H1 (cell line): Measurements from ENCODE around the gene DAAM1. TPM values are rescaled to one million over a fixed set of nuclear protein-coding genes. Genes with fewer than 3 reads are reported as not detected.

Experiments
- CTCF ChIA-PET: fragments of 300-600 bp; sonication (Branson Sonifier 250); formaldehyde crosslinking; loops from one replicate; lab custom pipeline; 2021; ENCODE audit not compliant: partially characterized antibody; lab: Charles Lee
- POLR2A ChIA-PET: fragments of 300-600 bp; sonication (Branson Sonifier 250); formaldehyde crosslinking; loops from one replicate; lab custom pipeline; 2021; ENCODE audit warnings: inconsistent platforms; ENCODE audit not compliant: partially characterized antibody; lab: Charles Lee
- DNase-seq, 2 experiments: peaks; one replicate each; pipeline versions ENCODE4 v3.0.0 to v3.0.0-alpha.2; 2010 to 2022; ENCODE audit warnings: low spot score in 2 of 2, low read depth in 1 of 2, mixed read lengths in 1 of 2
- FAIRE-seq: peaks from 2 replicates; lab custom pipeline; 2011; peaks lifted over from hg19 to GRCh38; lab: Jason Lieb, UNC
- H2AFZ ChIP-seq: 2 replicates; pipeline ENCODE4 v1.8.1; 2012; ENCODE audit warnings: low read length, inconsistent platforms
- H2AK5ac ChIP-seq: 2 replicates; pipeline ENCODE4 v1.6.1; 2013; ENCODE audit warnings: low read depth, low read length
- H2BK120ac ChIP-seq: replicated peaks from 2 replicates; pipeline ENCODE3; 2013; ENCODE audit warnings: low read depth, low read length, inconsistent platforms
- H2BK12ac ChIP-seq: 2 replicates; pipeline ENCODE4 v1.6.1; 2013; ENCODE audit warnings: low read depth, low read length
- H2BK15ac ChIP-seq: 2 replicates; pipeline ENCODE4 v1.6.1; 2013; ENCODE audit warnings: low read length
- H2BK20ac ChIP-seq: 2 replicates; pipeline ENCODE4 v1.6.1; 2013; ENCODE audit warnings: low read length
- H2BK5ac ChIP-seq: 2 replicates; pipeline ENCODE4 v1.6.1; 2013; ENCODE audit warnings: low read depth, low read length
- H3K14ac ChIP-seq: 2 replicates; pipeline ENCODE4 v1.6.1; 2013; ENCODE audit warnings: inconsistent platforms; ENCODE audit not compliant: insufficient read length
- H3K18ac ChIP-seq: 2 replicates; pipeline ENCODE4 v1.6.1; 2013; ENCODE audit warnings: low read length; ENCODE audit errors: extremely low read depth
- H3K23ac ChIP-seq: 2 replicates; pipeline ENCODE4 v1.6.1; 2013; ENCODE audit warnings: inconsistent platforms; ENCODE audit not compliant: insufficient read length
- H3K23me2 ChIP-seq: 2 replicates; pipeline ENCODE4 v1.6.1; 2013; ENCODE audit warnings: low read depth, low read length
- H3K27ac ChIP-seq: 2 replicates; pipeline ENCODE4 v1.6.1; 2011; ENCODE audit warnings: low read depth, low read length, inconsistent platforms
- H3K27me3 ChIP-seq, 4 experiments: replicated peaks in 1 of 4; 1 replicate in 1 of 4; 2 replicates in 3 of 4; pipeline versions ENCODE4 v1.6.1 to v1.8.1; 2011 to 2013; ENCODE audit warnings: low read length in 3 of 4, mild to moderate bottlenecking in 3 of 4, inconsistent platforms in 2 of 4, mixed read lengths in 2 of 4, moderate library complexity in 1 of 4; ENCODE audit not compliant: control insufficient read depth in 3 of 4, insufficient read depth in 3 of 4; ENCODE audit errors: extremely low read depth in 1 of 4
- H3K36me3 ChIP-seq, 4 experiments: 2 replicates each; pipeline versions ENCODE4 v1.6.1 to v1.8.1; 2011 to 2013; ENCODE audit warnings: mild to moderate bottlenecking in 4 of 4, low read length in 3 of 4, moderate library complexity in 2 of 4, control low read depth in 1 of 4, inconsistent platforms in 1 of 4; ENCODE audit not compliant: insufficient read depth in 4 of 4, control insufficient read depth in 2 of 4
- H3K4ac ChIP-seq: replicated peaks from 2 replicates; pipeline ENCODE3; 2013; ENCODE audit warnings: low read length, low read depth, mixed read lengths, inconsistent platforms; ENCODE audit not compliant: insufficient read length
- H3K4me1 ChIP-seq, 4 experiments: replicated peaks in 1 of 4; 1 replicate in 1 of 4; 2 replicates in 3 of 4; pipeline versions ENCODE4 v1.6.1 to v1.8.1; 2011 to 2013; ENCODE audit warnings: low read length in 3 of 4, inconsistent platforms in 2 of 4, mixed read lengths in 1 of 4; ENCODE audit not compliant: insufficient read depth in 4 of 4, control insufficient read depth in 3 of 4
- H3K4me2 ChIP-seq, 2 experiments: 2 replicates each; pipeline versions ENCODE4 v1.6.1 to v1.8.1; 2011 to 2013; ENCODE audit warnings: low read depth in 2 of 2, low read length in 2 of 2, control low read depth in 1 of 2, inconsistent platforms in 1 of 2, mild to moderate bottlenecking in 1 of 2; ENCODE audit not compliant: insufficient read depth in 1 of 2
- H3K4me3 ChIP-seq, 4 experiments: fragments of 200-600, 300-600 bp in 1 of 4; sonication (generic), shearing (Covaris generic), sonication (Bioruptor Twin) in 1 of 4; 2 replicates each; pipeline versions ENCODE4 v1.5.1 to v1.8.1; 2011 to 2016; ENCODE audit warnings: low read length in 4 of 4, low read depth in 3 of 4, control low read depth in 2 of 4, inconsistent platforms in 2 of 4, mild to moderate bottlenecking in 2 of 4, mixed read lengths in 1 of 4, moderate library complexity in 1 of 4; ENCODE audit not compliant: insufficient read depth in 2 of 4; ENCODE audit errors: extremely low read depth in 1 of 4
- H3K56ac ChIP-seq: replicated peaks from 2 replicates; pipeline ENCODE3; 2013; ENCODE audit warnings: low read depth, mild to moderate bottlenecking, mixed read lengths, low read length, inconsistent platforms; ENCODE audit not compliant: insufficient read length
- H3K79me1 ChIP-seq: 2 replicates; pipeline ENCODE4 v1.6.1; 2013; ENCODE audit warnings: low read depth, low read length, control low read depth
- H3K79me2 ChIP-seq, 2 experiments: 2 replicates each; pipeline versions ENCODE4 v1.6.1 to v1.8.1; 2012 to 2013; ENCODE audit warnings: low read length in 2 of 2, mild to moderate bottlenecking in 2 of 2, inconsistent platforms in 1 of 2; ENCODE audit not compliant: insufficient read depth in 2 of 2, control insufficient read depth in 1 of 2
- H3K9ac ChIP-seq, 4 experiments: replicated peaks in 1 of 4; 1 replicate in 1 of 4; 2 replicates in 3 of 4; pipeline versions ENCODE4 v1.6.1 to v1.8.1; 2011 to 2013; ENCODE audit warnings: low read depth in 3 of 4, low read length in 3 of 4, control low read depth in 2 of 4, mild to moderate bottlenecking in 2 of 4, moderate library complexity in 2 of 4, inconsistent platforms in 1 of 4; ENCODE audit errors: extremely low read depth in 1 of 4
- H3K9me3 ChIP-seq, 2 experiments: 2 replicates each; pipeline versions ENCODE4 v1.6.1 to v1.8.1; 2012 to 2013; ENCODE audit warnings: mild to moderate bottlenecking in 2 of 2, moderate library complexity in 2 of 2, control low read depth in 1 of 2, inconsistent platforms in 1 of 2, low read depth in 1 of 2, low read length in 1 of 2, mixed read lengths in 1 of 2; ENCODE audit not compliant: insufficient read depth in 2 of 2
- H4K20me1 ChIP-seq, 2 experiments: replicated peaks in 1 of 2; 2 replicates each; pipeline versions ENCODE3 to v1.8.1; 2011 to 2013; ENCODE audit warnings: inconsistent platforms in 2 of 2, low read length in 2 of 2, mild to moderate bottlenecking in 1 of 2; ENCODE audit not compliant: insufficient read depth in 2 of 2, control insufficient read depth in 1 of 2
- H4K5ac ChIP-seq: 2 replicates; pipeline ENCODE4 v1.6.1; 2013; ENCODE audit warnings: low read length, low read depth, mixed read lengths, inconsistent platforms; ENCODE audit not compliant: insufficient read length
- H4K8ac ChIP-seq: 2 replicates; pipeline ENCODE4 v1.8.0; 2013; ENCODE audit warnings: mild to moderate bottlenecking, moderate library complexity, low read length, inconsistent platforms; ENCODE audit not compliant: insufficient read depth; ENCODE audit errors: extremely low read depth
- H4K91ac ChIP-seq: replicated peaks from 2 replicates; pipeline ENCODE3; 2013; ENCODE audit warnings: low read length, mixed read lengths, inconsistent platforms; ENCODE audit not compliant: insufficient read length
- MAX ChIP-seq: IDR thresholded peaks from 2 replicates; pipeline ENCODE4 v1.6.1; 2012; ENCODE audit warnings: inconsistent platforms
- POLR2AphosphoS5 ChIP-seq: IDR thresholded peaks from 2 replicates; pipeline ENCODE4 v1.6.1; 2011; ENCODE audit warnings: low read depth, low read length
- RAD21 ChIP-seq, 2 experiments: IDR thresholded peaks in 1 of 2; conservative IDR thresholded peaks in 1 of 2; 2 replicates each; pipeline ENCODE4 v1.6.1; 2011; ENCODE audit warnings: low read depth in 2 of 2, low read length in 2 of 2, improper control_type of control experiment in 1 of 2, inconsistent platforms in 1 of 2, mild to moderate bottlenecking in 1 of 2, moderate library complexity in 1 of 2
- SP4 ChIP-seq: IDR thresholded peaks from 2 replicates; pipeline ENCODE4 v1.6.1; 2012; ENCODE audit warnings: low read length, inconsistent platforms
- WGBS, 2 experiments: shearing (Covaris generic) in 1 of 2; methylation state at CpG; one replicate each; pipeline versions ENCODE4 v1.1.6 to v1.1.7; 2013 to 2015; ENCODE audit warnings: low lambda C conversion rate in 2 of 2, mixed read lengths in 2 of 2, inconsistent platforms in 1 of 2, low coverage in 1 of 2, missing lambda C conversion rate in 1 of 2; ENCODE audit not compliant: insufficient replicate concordance in 2 of 2, insufficient coverage in 1 of 2, insufficient read length in 1 of 2; ENCODE audit errors: extremely low coverage in 1 of 2, missing lambda C conversion rate in 1 of 2; 5-methylcytosine and 5-hydroxymethylcytosine counted together
- polyA plus RNA-seq, 7 experiments: library from polyadenylated mRNA; depleted of rRNA in 3 of 7; stranded (reverse) in 5 of 7; unstranded in 2 of 7; fragments of >200 nt in 5 of 7; fragments of 200-250 nt in 2 of 7; gene quantifications; 1 replicate in 5 of 7; 2 replicates in 1 of 7; 4 replicates in 1 of 7; pipeline versions ENCODE4 v1.2.1 to v1.2.3, GENCODE V29; 2011 to 2013; ENCODE audit warnings: missing spikeins in 2 of 7, mixed read lengths in 2 of 7
- total RNA-seq: library from RNA; stranded (reverse); fragmentation: NEBNext Ultra II Directional; extraction: Animal tissue kit (Norgen Biotek cat#: 25700); gene quantifications from 2 replicates; pipeline ENCODE4 v1.2.1, GENCODE V29; 2021

The DAAM1 gene
- total and polyA plus RNA-seq, 2 of the 8 experiments (the other 6 are each of a cell fraction or from before 2014, with no cell fraction given): 5.0 to 44.9 TPM

DNA sequence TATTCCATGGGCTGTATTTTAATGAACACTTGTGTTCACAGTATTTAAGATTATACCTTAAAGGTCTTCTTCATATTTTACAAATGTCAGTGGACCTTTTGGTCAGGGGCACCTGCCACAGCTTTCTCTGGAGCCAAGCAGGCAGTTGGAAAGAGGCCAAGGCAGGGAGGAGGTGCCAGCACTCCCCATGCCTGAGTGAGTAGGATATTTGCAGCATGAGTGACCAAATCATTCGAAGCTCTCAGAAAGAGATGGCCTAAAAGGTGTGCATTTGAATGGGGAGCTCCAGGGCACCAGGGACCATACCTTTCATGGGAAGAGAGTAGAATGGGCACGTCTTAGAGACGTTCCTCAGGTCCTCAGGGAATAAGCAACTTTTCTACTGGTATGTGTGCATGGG is 155.1 kb downstream of the DAAM1 start:
- H2BK12ac ChIP-seq: no peak overlapping the region
- H3K27me3 ChIP-seq: no peaks in the 10 kb centered on the region
- FAIRE-seq (no peak), DNase-seq (no peak)
- no peak overlapping the region for H3K27ac ChIP-seq
- no peak overlapping the region for H4K5ac ChIP-seq
- no peaks in the 10 kb centered on the region for H3K79me1 ChIP-seq
- no peak overlapping the region for H2AFZ ChIP-seq
- H4K20me1 ChIP-seq: no peaks in the 10 kb centered on the region
- CTCF ChIA-PET: interaction anchor here (1.0 to 2.0 kb wide), 2 partner anchors 8 to 220 kb away, joined by 3 to 5 read pairs; no protein-coding TSS in a partner anchor
- POLR2A ChIA-PET: interaction anchor here (1.4 kb wide), 1 partner anchor 8 kb away, joined by 3 read pairs; no protein-coding TSS in a partner anchor
- no peak overlapping the region for H4K8ac ChIP-seq
- 68% methylated on average over 3 of the region's 3 CpGs; no CpG with 5 or more reads in 1 of the 2 experiments for WGBS, 2 experiments
- H3K79me2 ChIP-seq: no peaks in the 10 kb centered on the region
- no peaks in the 10 kb centered on the region for H3K9me3 ChIP-seq
- H3K4me1 ChIP-seq: peaks cover 0 to 10% (median 4%) of the 10 kb centered on the region in 4 experiments; a peak in 4 of 7 replicates
- no peak overlapping the region for H2BK20ac ChIP-seq
- no peak overlapping the region for H2BK5ac ChIP-seq
- peak overlapping the region; percentile 25; the same call in 1 of the 2 replicates for H3K18ac ChIP-seq
- no peak overlapping the region for H2AK5ac ChIP-seq
- no peak overlapping the region for H3K23ac ChIP-seq
- no peaks in the 10 kb centered on the region for H3K23me2 ChIP-seq
- peaks cover 0 to 3% (median 3%) of the 10 kb centered on the region in 4 experiments; a peak in 4 of 8 replicates for H3K36me3 ChIP-seq
- no peak overlapping the region for H3K14ac ChIP-seq
- H3K4me3 ChIP-seq: no peak overlapping the region
- no peak overlapping the region for H2BK15ac ChIP-seq
- no peak overlapping the region for H4K91ac ChIP-seq
- no peak overlapping the region for H3K9ac ChIP-seq
- H3K4ac ChIP-seq: no peak overlapping the region
- H2BK120ac ChIP-seq: no peak overlapping the region
- peak overlapping the region in 1 of 2 experiments; percentile 20; a peak in 1 of 4 replicates for H3K4me2 ChIP-seq
- H3K56ac ChIP-seq: no peak overlapping the region
- no peak for TF ChIP-seq RAD21 (IDR thresholded peaks at IDR 0.05 in 1 of 2, conservative IDR thresholded peaks at IDR 0.05 in 1 of 2; ENCODE audit: low read depth in 2 of 2, low read length in 2 of 2)
- TF ChIP-seq MAX: no peak
- no peak for TF ChIP-seq SP4
- no peak for TF ChIP-seq POLR2AphosphoS5
